HepG2 (cell line): ENCODE measurements around the gene HS3ST3B1. TPM values are rescaled to one million over a fixed set of nuclear protein-coding genes. Genes with fewer than 3 reads are reported as not detected.

Experiments used
- ARNT2 ChIP-seq: sonication (generic); formaldehyde crosslinking; IDR thresholded peaks from 2 replicates; pipeline ENCODE4 v1.8.0; 2022; ENCODE audit warnings: mild to moderate bottlenecking, low read depth, missing genetic modification reagents, moderate library complexity
- ESRRA ChIP-seq: sonication (generic); formaldehyde crosslinking; IDR thresholded peaks from 2 replicates; pipeline ENCODE4 v1.5.1; 2020; ENCODE audit warnings: mild to moderate bottlenecking, low read depth, missing genetic modification reagents
- FOXO1 ChIP-seq: sonication (generic); formaldehyde crosslinking; IDR thresholded peaks from 2 replicates; pipeline ENCODE4 v1.4.0; 2020; ENCODE audit warnings: missing genetic modification reagents
- GTF2F1 ChIP-seq: fragments of 150-350 bp; IDR thresholded peaks from 2 replicates; pipeline ENCODE4 v1.6.1; 2014; ENCODE audit warnings: low read length
- KDM2A ChIP-seq: sonication (generic); formaldehyde crosslinking; IDR thresholded peaks from 2 replicates; pipeline ENCODE4 v1.4.0; 2020; ENCODE audit warnings: low read depth, missing genetic modification reagents, borderline replicate concordance
- PAWR ChIP-seq: sonication (generic); formaldehyde crosslinking; IDR thresholded peaks from 2 replicates; pipeline ENCODE4 v1.4.0; 2020; ENCODE audit warnings: missing genetic modification reagents, mild to moderate bottlenecking, borderline replicate concordance
- RXRB ChIP-seq: IDR thresholded peaks from 2 replicates; pipeline ENCODE4 v1.6.1; 2016; ENCODE audit warnings: borderline replicate concordance, missing genetic modification reagents, missing compliant biosample characterization
- SNAPC2 ChIP-seq: sonication (generic); formaldehyde crosslinking; IDR thresholded peaks from 2 replicates; pipeline ENCODE4 v1.8.1; 2022; ENCODE audit warnings: mild to moderate bottlenecking, missing genetic modification reagents
- STAT5B ChIP-seq: sonication (generic); formaldehyde crosslinking; IDR thresholded peaks from 2 replicates; pipeline ENCODE4 v1.4.0; 2020; ENCODE audit warnings: missing genetic modification reagents
- XRCC5 ChIP-seq: fragments of 200-400 bp; formaldehyde crosslinking; optimal IDR thresholded peaks from 2 replicates; pipeline ENCODE3; 2017; ENCODE audit warnings: mild to moderate bottlenecking, low read length
- ZBTB8A ChIP-seq: sonication (generic); formaldehyde crosslinking; IDR thresholded peaks from 2 replicates; pipeline ENCODE4 v1.4.0; 2020; ENCODE audit warnings: mild to moderate bottlenecking, low read depth, missing genetic modification reagents, borderline replicate concordance
- ZC3H13 ChIP-seq: sonication (generic); formaldehyde crosslinking; IDR thresholded peaks from 2 replicates; pipeline ENCODE4 v1.8.1; 2023; ENCODE audit warnings: mild to moderate bottlenecking, missing genetic modification reagents, moderate library complexity
- ZKSCAN5 ChIP-seq: sonication (generic); formaldehyde crosslinking; IDR thresholded peaks from 2 replicates; pipeline ENCODE4 v1.5.1; 2020; ENCODE audit warnings: mild to moderate bottlenecking, missing genetic modification reagents
- ZNF678 ChIP-seq: sonication (generic); formaldehyde crosslinking; IDR thresholded peaks from 2 replicates; pipeline ENCODE4 v1.4.0; 2020; ENCODE audit warnings: mild to moderate bottlenecking, missing genetic modification reagents
- ZSCAN30 ChIP-seq: sonication (generic); formaldehyde crosslinking; IDR thresholded peaks from 2 replicates; pipeline ENCODE4 v1.5.0; 2020; ENCODE audit warnings: mild to moderate bottlenecking, missing genetic modification reagents
- polyA plus RNA-seq, 8 experiments: library from polyadenylated mRNA; depleted of rRNA in 3 of 8; stranded (reverse) in 7 of 8; unstranded in 1 of 8; fragments of >200 nt; fragmentation: Illumina TruSeq in 4 of 8; extraction: Trizol in 4 of 8; gene quantifications; 2 replicates each; pipeline versions ENCODE4 v1.2.1 to v1.2.3, GENCODE V29; 2011 to 2016; ENCODE audit warnings: low read depth in 4 of 8, missing spikeins in 1 of 8, mixed read lengths in 1 of 8; ENCODE audit not compliant: insufficient read depth in 1 of 8
- total RNA-seq, 5 experiments: library from RNA; depleted of rRNA; stranded (reverse); fragments of >200 nt; fragmentation: Illumina TruSeq; extraction: Trizol; gene quantifications; 2 replicates each; pipeline ENCODE4 v1.2.3, GENCODE V29; 2016; ENCODE audit warnings: low read depth in 1 of 5
- TF ChIP-seq, protein P1 (sequence below): sonication (generic); formaldehyde crosslinking; IDR thresholded peaks from 2 replicates; pipeline ENCODE4 v1.5.1; 2020; ENCODE audit warnings: mild to moderate bottlenecking, missing genetic modification reagents, borderline replicate concordance
- TF ChIP-seq, protein P2 (sequence below): sonication (generic); formaldehyde crosslinking; IDR thresholded peaks from 2 replicates; pipeline ENCODE4 v1.4.0; 2020; ENCODE audit warnings: mild to moderate bottlenecking, missing genetic modification reagents
- TF ChIP-seq, protein P3 (sequence below): sonication (generic); formaldehyde crosslinking; IDR thresholded peaks from one replicate; pipeline ENCODE4 v1.5.1; 2020; ENCODE audit warnings: mild to moderate bottlenecking, missing genetic modification reagents; ENCODE audit errors: not compliant biosample characterization

The HS3ST3B1 gene
- total and polyA plus RNA-seq, 2 of the 13 experiments (the other 11 are each of a cell fraction or from before 2014, with no cell fraction given): 15.7 to 39.5 TPM

DNA sequence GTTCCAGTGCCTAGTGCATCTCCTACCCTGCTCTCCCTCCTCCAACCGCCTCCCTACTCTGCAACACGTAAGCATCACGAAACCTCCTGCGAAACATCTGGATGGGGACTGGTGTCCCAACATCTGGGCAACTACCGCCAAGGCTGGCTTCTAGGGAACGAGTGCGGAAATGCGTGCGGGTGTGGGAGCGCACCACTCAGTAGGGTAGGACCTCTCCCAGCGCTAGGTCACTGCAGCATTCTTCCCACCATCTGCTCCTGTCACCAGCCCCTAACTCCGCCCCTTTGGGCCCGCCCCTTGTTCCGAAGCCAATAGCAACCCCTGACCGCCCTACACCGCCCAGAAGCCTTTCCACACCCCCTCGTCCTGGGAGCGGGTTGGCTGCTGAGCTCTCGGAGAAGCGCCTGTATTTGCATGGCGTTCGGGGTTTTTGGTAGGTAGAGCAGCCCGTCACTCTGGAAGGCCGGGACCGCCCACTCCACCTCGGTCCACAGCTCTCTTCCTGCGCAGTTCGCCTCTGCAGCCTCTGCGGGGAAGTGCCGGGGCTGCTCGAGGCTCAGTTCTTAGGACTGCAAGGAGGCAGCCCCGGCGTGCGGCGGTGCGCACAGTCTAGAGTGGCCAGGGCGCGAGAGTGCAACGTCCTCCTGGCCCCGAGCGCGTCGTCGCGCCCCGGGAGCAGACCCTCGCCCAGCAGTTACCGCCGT lies at the start of gene HS3ST3B1 (continued):
- 0 out of 2 replicates have a peak, but pooled peaks have one; percentile 3 for TF ChIP-seq ESRRA (CRISPR knock-in tag)
- peak; percentile 80; the same call in 1 of the 2 replicates for TF ChIP-seq SNAPC2
- TF ChIP-seq ZKSCAN5: no peak
- TF ChIP-seq ZC3H13 (CRISPR knock-in tag): no peak
- no peak for TF ChIP-seq ZSCAN30
- 0 out of 2 replicates have a peak, but pooled peaks have one; percentile 75 for TF ChIP-seq STAT5B (CRISPR knock-in tag)
- TF ChIP-seq, protein P1, sequence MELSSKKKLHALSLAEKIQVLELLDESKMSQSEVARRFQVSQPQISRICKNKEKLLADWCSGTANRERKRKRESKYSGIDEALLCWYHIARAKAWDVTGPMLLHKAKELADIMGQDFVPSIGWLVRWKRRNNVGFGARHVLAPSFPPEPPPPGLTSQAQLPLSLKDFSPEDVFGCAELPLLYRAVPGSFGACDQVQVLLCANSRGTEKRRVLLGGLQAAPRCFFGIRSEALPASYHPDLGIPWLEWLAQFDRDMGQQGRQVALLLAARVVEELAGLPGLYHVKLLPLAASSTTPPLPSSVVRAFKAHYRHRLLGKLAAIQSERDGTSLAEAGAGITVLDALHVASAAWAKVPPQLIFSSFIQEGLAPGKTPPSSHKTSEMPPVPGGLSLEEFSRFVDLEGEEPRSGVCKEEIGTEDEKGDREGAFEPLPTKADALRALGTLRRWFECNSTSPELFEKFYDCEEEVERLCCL (CRISPR knock-in tag): no peak
- 0 out of 2 replicates have a peak, but pooled peaks have one; percentile 10 for TF ChIP-seq RXRB
- TF ChIP-seq, protein P2, sequence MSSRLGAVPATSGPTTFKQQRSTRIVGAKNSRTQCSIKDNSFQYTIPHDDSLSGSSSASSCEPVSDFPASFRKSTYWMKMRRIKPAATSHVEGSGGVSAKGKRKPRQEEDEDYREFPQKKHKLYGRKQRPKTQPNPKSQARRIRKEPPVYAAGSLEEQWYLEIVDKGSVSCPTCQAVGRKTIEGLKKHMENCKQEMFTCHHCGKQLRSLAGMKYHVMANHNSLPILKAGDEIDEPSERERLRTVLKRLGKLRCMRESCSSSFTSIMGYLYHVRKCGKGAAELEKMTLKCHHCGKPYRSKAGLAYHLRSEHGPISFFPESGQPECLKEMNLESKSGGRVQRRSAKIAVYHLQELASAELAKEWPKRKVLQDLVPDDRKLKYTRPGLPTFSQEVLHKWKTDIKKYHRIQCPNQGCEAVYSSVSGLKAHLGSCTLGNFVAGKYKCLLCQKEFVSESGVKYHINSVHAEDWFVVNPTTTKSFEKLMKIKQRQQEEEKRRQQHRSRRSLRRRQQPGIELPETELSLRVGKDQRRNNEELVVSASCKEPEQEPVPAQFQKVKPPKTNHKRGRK: no peak
- TF ChIP-seq FOXO1 (CRISPR knock-in tag): peak; percentile 53; the same call in 1 of the 2 replicates
- TF ChIP-seq, protein P3, sequence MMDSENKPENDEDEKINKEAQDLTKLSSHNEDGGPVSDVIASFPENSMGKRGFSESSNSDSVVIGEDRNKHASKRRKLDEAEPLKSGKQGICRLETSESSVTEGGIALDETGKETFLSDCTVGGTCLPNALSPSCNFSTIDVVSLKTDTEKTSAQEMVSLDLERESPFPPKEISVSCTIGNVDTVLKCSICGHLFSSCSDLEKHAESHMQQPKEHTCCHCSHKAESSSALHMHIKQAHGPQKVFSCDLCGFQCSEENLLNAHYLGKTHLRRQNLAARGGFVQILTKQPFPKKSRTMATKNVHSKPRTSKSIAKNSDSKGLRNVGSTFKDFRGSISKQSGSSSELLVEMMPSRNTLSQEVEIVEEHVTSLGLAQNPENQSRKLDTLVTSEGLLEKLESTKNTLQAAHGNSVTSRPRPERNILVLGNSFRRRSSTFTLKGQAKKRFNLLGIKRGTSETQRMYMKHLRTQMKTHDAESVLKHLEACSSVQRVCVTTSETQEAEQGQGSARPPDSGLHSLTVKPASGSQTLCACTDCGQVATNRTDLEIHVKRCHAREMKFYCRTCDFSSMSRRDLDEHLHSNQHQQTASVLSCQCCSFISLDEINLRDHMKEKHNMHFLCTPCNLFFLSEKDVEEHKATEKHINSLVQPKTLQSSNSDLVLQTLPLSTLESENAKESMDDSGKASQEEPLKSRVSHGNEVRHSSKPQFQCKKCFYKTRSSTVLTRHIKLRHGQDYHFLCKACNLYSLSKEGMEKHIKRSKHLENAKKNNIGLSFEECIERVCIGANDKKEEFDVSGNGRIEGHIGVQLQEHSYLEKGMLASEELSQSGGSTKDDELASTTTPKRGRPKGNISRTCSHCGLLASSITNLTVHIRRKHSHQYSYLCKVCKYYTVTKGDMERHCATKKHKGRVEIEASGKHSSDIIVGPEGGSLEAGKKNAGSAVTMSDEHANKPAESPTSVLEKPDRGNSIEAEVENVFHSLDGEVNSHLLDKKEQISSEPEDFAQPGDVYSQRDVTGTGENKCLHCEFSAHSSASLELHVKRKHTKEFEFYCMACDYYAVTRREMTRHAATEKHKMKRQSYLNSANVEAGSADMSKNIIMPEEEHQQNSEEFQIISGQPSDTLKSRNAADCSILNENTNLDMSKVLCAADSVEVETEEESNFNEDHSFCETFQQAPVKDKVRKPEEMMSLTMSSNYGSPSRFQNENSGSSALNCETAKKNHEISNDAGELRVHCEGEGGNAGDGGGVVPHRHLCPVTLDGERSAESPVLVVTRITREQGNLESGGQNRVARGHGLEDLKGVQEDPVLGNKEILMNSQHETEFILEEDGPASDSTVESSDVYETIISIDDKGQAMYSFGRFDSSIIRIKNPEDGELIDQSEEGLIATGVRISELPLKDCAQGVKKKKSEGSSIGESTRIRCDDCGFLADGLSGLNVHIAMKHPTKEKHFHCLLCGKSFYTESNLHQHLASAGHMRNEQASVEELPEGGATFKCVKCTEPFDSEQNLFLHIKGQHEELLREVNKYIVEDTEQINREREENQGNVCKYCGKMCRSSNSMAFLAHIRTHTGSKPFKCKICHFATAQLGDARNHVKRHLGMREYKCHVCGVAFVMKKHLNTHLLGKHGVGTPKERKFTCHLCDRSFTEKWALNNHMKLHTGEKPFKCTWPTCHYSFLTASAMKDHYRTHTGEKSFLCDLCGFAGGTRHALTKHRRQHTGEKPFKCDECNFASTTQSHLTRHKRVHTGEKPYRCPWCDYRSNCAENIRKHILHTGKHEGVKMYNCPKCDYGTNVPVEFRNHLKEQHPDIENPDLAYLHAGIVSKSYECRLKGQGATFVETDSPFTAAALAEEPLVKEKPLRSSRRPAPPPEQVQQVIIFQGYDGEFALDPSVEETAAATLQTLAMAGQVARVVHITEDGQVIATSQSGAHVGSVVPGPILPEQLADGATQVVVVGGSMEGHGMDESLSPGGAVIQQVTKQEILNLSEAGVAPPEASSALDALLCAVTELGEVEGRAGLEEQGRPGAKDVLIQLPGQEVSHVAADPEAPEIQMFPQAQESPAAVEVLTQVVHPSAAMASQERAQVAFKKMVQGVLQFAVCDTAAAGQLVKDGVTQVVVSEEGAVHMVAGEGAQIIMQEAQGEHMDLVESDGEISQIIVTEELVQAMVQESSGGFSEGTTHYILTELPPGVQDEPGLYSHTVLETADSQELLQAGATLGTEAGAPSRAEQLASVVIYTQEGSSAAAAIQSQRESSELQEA (CRISPR knock-in tag): no peak
- TF ChIP-seq ARNT2: peak; percentile 89
- TF ChIP-seq ZBTB8A (CRISPR knock-in tag): peak; percentile 51; the same call in 1 of the 2 replicates
- no peak for TF ChIP-seq PAWR (CRISPR knock-in tag)
- TF ChIP-seq XRCC5: no peak
- no peak for TF ChIP-seq ZNF678
- no peak for TF ChIP-seq GTF2F1
- peak; percentile 82 for TF ChIP-seq KDM2A (CRISPR knock-in tag)
